ENCODE data around the gene CELA2B. TPM values are rescaled to one million over a fixed set of nuclear protein-coding genes. Genes with fewer than 3 reads are reported as not detected.
"Not testable (repeated sequence)": the region's sequence is repeated elsewhere in the genome, so short reads cannot be mapped to it uniquely, and the experiment has no call there.

Gene CELA2B
- total RNA-seq, 1 experiment from 2014 or later: not detected

DNA sequence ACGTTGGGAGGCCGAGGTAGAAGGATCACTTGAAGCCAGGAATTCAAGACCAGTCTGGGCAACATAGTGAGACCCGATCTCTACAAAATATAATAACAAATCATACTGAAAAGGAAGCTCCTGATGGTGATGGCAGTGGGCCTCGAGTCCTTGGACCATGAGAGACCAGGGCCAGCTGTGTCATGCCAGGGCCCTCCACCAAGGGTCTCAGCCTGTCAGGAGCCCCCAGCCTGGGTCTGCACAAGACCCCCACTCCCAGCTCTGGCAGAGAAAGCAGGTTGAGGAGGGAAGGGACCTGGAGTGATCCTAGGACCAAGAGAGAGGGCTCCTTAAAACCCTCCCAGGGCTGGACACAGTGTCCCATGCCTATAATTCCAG, 44.3 kb upstream of the CELA2B start:
- H3K4me1 ChIP-seq (ENCODE audit: low read length): no peaks in the 10 kb centered on the region
- H3K4me3 ChIP-seq (ENCODE audit: low read length): no peak overlapping the region
- H3K36me3 ChIP-seq (ENCODE audit: insufficient read depth, low read length): no peaks in the 10 kb centered on the region
- no peak for DNase-seq
- no peaks in the 10 kb centered on the region for H3K9me3 ChIP-seq (ENCODE audit: low read length)
- H3K27ac ChIP-seq (ENCODE audit: low read length): no peak overlapping the region
- H3K79me2 ChIP-seq (ENCODE audit: low read length): no peaks in the 10 kb centered on the region
- H3K27me3 ChIP-seq (ENCODE audit: low read length): no peaks in the 10 kb centered on the region
- H4K20me1 ChIP-seq (ENCODE audit: insufficient read depth, low read depth, low read length): peaks cover 4% of the 10 kb centered on the region; the same call in 1 of the 2 replicates
- no peak overlapping the region for H3K9ac ChIP-seq (ENCODE audit: low read length)
- no peaks in the 10 kb centered on the region for H3K9me2 ChIP-seq (replicated peaks; ENCODE audit: insufficient read depth, low read length)
- no peak overlapping the region for H3K4me2 ChIP-seq (ENCODE audit: low read depth, low read length, poor library complexity, severe bottlenecking)
- H2AFZ ChIP-seq (ENCODE audit: low read length): no peak overlapping the region

DNA sequence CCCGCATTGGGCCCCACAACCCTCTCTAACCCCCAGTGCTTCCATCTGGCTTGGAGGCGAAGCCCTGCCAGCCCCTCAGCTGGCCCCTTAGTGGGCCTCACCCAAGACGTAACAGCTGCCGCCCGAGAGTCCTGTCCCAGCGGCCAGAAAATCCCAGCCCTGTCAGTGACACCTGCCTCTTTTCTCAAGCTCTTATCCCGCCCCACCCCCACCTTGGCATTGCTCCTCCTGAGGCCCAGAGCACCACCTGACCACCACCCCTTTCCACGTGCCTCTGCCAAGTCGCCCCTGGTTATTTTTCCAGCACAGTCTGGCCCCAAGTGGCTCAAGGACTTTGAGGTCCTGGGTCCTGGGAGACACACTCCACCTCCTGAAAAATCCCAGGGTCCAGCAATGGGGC, 43.6 kb upstream of the CELA2B start:
- Histone ChIP-seq H3K9ac (ENCODE audit: low read length) (no peak overlapping the region), H3K9me2 (replicated peaks; ENCODE audit: insufficient read depth, low read length) (no peaks in the 10 kb centered on the region), H3K27me3 (ENCODE audit: low read length) (no peaks in the 10 kb centered on the region), H3K4me2 (ENCODE audit: low read depth, low read length, poor library complexity, severe bottlenecking) (no peak overlapping the region), H3K27ac (ENCODE audit: low read length) (no peak overlapping the region), H2AFZ (ENCODE audit: low read length) (no peak overlapping the region), H4K20me1 (ENCODE audit: insufficient read depth, low read depth, low read length) (peaks cover 4% of the 10 kb centered on the region; the same call in 1 of the 2 replicates), H3K4me1 (ENCODE audit: low read length) (no peaks in the 10 kb centered on the region), H3K4me3 (ENCODE audit: low read length) (no peak overlapping the region), H3K36me3 (ENCODE audit: insufficient read depth, low read length) (no peaks in the 10 kb centered on the region), H3K79me2 (ENCODE audit: low read length) (no peaks in the 10 kb centered on the region), H3K9me3 (ENCODE audit: low read length) (no peaks in the 10 kb centered on the region)
- no peak for DNase-seq

DNA sequence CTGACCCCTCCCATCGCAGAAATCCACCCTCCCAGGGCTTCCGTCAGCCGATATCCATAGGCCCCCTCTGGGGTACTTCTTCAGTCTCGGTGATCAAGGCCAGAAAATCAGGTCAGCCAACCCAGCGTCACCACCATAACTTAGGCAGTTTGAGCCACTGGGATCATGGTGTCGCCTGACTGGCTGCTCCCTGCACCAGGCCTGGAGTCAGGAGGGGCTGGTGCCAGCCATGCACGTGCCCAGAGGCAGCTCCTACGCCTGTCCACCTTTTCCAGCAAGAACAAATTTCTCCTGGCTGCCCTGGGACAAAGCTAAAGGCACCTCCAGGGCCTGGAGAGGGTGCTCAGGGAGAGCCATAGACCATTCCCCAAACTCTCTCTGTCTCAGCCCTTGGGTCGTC, 42.4 kb upstream of the CELA2B start:
- no peak for DNase-seq
- H3K4me1 ChIP-seq (ENCODE audit: low read length): no peaks in the 10 kb centered on the region
- H3K36me3 ChIP-seq (ENCODE audit: insufficient read depth, low read length): no peaks in the 10 kb centered on the region
- peaks cover 4% of the 10 kb centered on the region; the same call in 1 of the 2 replicates for H4K20me1 ChIP-seq (ENCODE audit: insufficient read depth, low read depth, low read length)
- no peaks in the 10 kb centered on the region for H3K79me2 ChIP-seq (ENCODE audit: low read length)
- H3K4me3 ChIP-seq (ENCODE audit: low read length): no peak overlapping the region
- no peaks in the 10 kb centered on the region for H3K9me3 ChIP-seq (ENCODE audit: low read length)
- H3K27me3 ChIP-seq (ENCODE audit: low read length): no peaks in the 10 kb centered on the region
- no peak overlapping the region for H3K9ac ChIP-seq (ENCODE audit: low read length)
- H3K4me2 ChIP-seq (ENCODE audit: low read depth, low read length, poor library complexity, severe bottlenecking): no peak overlapping the region
- no peak overlapping the region for H2AFZ ChIP-seq (ENCODE audit: low read length)
- H3K27ac ChIP-seq (ENCODE audit: low read length): no peak overlapping the region
- no peaks in the 10 kb centered on the region for H3K9me2 ChIP-seq (replicated peaks; ENCODE audit: insufficient read depth, low read length)

DNA sequence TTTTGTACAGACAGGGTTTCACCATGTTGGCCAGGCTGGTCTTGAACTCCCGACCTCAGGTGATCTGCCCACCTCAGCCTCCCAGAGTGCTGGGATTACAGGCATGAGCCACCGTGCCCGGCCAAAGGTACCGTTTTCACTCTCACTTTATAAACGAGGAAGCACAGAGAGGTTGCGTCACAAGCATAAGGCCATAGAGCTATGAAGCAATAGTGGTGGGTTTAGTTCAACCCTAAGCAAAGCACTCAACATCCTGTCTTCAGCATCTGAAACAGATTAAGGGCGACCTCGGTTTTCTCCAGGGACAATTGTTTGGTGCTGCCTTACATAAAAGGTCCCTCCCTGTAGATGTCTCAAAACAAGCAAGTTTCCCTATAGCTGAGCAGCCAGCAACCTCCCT, 41.2 kb upstream of the CELA2B start:
- H2AFZ ChIP-seq (ENCODE audit: low read length); H3K9ac ChIP-seq (ENCODE audit: low read length); H3K9me3 ChIP-seq (ENCODE audit: low read length); H3K27me3 ChIP-seq (ENCODE audit: low read length); H3K9me2 ChIP-seq (replicated peaks; ENCODE audit: insufficient read depth, low read length); H3K36me3 ChIP-seq (ENCODE audit: insufficient read depth, low read length); H3K79me2 ChIP-seq (ENCODE audit: low read length); H3K4me3 ChIP-seq (ENCODE audit: low read length); H3K4me2 ChIP-seq (ENCODE audit: low read depth, low read length, poor library complexity, severe bottlenecking); H3K4me1 ChIP-seq (ENCODE audit: low read length); H3K27ac ChIP-seq (ENCODE audit: low read length); H4K20me1 ChIP-seq (ENCODE audit: insufficient read depth, low read depth, low read length): not testable (repeated sequence)
- DNase-seq: peak; percentile 53

DNA sequence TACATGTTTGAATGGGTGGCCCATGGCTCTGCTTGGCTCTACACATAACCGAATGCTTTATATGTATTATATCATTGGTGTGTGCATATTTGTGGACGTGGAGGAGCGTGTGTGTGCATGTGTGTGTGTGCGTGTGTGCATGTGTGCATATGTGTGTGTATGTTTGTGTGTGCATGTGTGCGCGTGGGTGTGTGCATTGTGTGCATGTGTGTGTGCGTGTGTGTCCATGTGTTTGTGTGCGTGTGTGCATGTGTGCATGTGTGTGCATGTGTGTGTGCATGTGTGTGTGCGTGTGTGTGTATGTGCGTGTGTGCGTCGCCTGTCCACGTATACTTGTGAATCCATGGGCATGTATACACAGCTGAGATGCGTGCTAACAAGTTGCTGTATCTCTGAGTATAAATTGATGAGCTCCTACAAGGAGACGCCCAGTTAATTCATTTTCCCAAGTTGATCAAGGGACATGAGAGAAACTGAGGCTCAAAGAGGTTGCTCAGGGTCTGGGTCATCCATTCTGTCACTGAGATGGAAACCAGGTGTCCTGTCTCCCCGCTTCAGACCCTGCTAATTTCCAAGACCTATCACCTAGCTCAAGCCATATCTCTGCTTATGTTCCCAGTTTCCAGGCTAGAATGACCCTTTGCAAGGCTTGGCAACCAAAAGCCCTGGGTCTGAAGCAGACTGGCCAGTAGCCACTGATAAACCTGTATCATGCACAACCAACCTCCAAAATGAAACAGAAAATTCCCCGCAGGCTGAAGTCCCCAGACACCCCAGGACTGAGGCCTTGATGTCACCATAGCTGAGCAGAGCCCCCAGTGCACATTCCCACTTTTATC, 40.4 kb upstream of the CELA2B start:
- Histone ChIP-seq H3K9me3 (ENCODE audit: low read length) (no peaks in the 10 kb centered on the region), H3K9ac (ENCODE audit: low read length) (no peak overlapping the region), H2AFZ (ENCODE audit: low read length) (no peak overlapping the region), H3K79me2 (ENCODE audit: low read length) (no peaks in the 10 kb centered on the region), H3K36me3 (ENCODE audit: insufficient read depth, low read length) (no peaks in the 10 kb centered on the region), H3K27ac (ENCODE audit: low read length) (no peak overlapping the region), H4K20me1 (ENCODE audit: insufficient read depth, low read depth, low read length) (peaks cover 4% of the 10 kb centered on the region; the same call in 1 of the 2 replicates), H3K4me3 (ENCODE audit: low read length) (no peak overlapping the region), H3K9me2 (replicated peaks; ENCODE audit: insufficient read depth, low read length) (no peaks in the 10 kb centered on the region), H3K4me1 (ENCODE audit: low read length) (no peaks in the 10 kb centered on the region), H3K4me2 (ENCODE audit: low read depth, low read length, poor library complexity, severe bottlenecking) (no peak overlapping the region), H3K27me3 (ENCODE audit: low read length) (no peaks in the 10 kb centered on the region)
- no peak for DNase-seq

DNA sequence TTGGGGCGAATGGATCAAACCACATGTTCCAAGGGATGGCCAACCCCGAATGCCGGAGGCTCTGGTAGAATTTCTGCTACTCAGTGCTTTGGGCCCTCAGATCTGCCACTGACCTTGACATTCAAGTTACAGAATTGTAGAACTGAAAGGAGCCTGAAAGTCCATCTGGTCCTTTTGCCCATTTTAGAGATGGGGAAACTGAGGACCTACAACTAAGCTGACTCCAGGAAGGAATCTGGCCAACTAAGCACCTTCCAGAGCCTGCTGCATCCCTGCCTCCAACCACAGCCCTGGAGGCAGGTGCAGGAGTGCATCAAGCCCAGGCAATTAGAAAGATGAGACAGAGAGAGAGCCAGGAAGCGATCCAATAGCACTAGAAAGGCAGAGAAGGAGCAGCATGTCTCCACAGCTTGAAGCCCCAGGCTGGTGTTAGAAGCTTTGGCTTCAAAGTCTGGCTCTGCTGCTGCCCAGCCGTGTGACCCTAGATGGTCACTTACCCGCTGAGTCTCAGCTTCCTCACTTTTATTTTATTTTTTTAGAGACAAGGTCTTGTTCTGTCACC, 38.9 kb upstream of the CELA2B start:
- no peak overlapping the region for H3K9ac ChIP-seq (ENCODE audit: low read length)
- H3K4me1 ChIP-seq (ENCODE audit: low read length): no peaks in the 10 kb centered on the region
- no peak overlapping the region for H3K27ac ChIP-seq (ENCODE audit: low read length)
- H2AFZ ChIP-seq (ENCODE audit: low read length): no peak overlapping the region
- H3K27me3 ChIP-seq (ENCODE audit: low read length): no peaks in the 10 kb centered on the region
- DNase-seq: no peak
- no peaks in the 10 kb centered on the region for H3K36me3 ChIP-seq (ENCODE audit: insufficient read depth, low read length)
- H3K79me2 ChIP-seq (ENCODE audit: low read length): no peaks in the 10 kb centered on the region
- H3K9me3 ChIP-seq (ENCODE audit: low read length): no peaks in the 10 kb centered on the region
- no peaks in the 10 kb centered on the region for H3K9me2 ChIP-seq (replicated peaks; ENCODE audit: insufficient read depth, low read length)
- no peak overlapping the region for H3K4me3 ChIP-seq (ENCODE audit: low read length)
- no peak overlapping the region for H3K4me2 ChIP-seq (ENCODE audit: low read depth, low read length, poor library complexity, severe bottlenecking)
- H4K20me1 ChIP-seq (ENCODE audit: insufficient read depth, low read depth, low read length): no peaks in the 10 kb centered on the region

DNA sequence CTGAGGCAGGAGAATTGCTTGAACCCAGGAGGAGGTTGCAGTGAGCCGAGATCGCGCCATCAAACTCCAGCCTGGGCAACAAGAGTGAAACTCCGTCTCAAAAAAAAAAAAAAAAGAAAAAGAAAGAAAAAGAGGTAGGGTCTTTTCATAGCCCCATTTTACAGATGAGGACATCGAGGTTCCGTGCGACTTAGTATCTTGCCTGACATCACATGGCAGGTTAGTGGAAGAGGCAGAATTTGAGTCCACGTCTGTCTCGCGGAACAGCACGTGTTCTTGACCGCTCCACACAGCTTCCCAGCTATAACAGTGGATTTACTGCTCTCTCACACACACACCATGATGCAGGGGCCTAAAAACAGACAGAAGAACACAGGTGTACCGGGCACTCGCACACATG, 36.6 kb upstream of the CELA2B start:
- no peak overlapping the region for H3K4me3 ChIP-seq (ENCODE audit: low read length)
- H3K27ac ChIP-seq (ENCODE audit: low read length): no peak overlapping the region
- H3K4me2 ChIP-seq (ENCODE audit: low read depth, low read length, poor library complexity, severe bottlenecking): no peak overlapping the region
- no peaks in the 10 kb centered on the region for H3K4me1 ChIP-seq (ENCODE audit: low read length)
- no peaks in the 10 kb centered on the region for H3K27me3 ChIP-seq (ENCODE audit: low read length)
- H2AFZ ChIP-seq (ENCODE audit: low read length): no peak overlapping the region
- H3K9ac ChIP-seq (ENCODE audit: low read length): no peak overlapping the region
- H4K20me1 ChIP-seq (ENCODE audit: insufficient read depth, low read depth, low read length): no peaks in the 10 kb centered on the region
- no peaks in the 10 kb centered on the region for H3K9me2 ChIP-seq (replicated peaks; ENCODE audit: insufficient read depth, low read length)
- H3K36me3 ChIP-seq (ENCODE audit: insufficient read depth, low read length): no peaks in the 10 kb centered on the region
- no peak for DNase-seq
- no peaks in the 10 kb centered on the region for H3K79me2 ChIP-seq (ENCODE audit: low read length)
- no peaks in the 10 kb centered on the region for H3K9me3 ChIP-seq (ENCODE audit: low read length)

DNA sequence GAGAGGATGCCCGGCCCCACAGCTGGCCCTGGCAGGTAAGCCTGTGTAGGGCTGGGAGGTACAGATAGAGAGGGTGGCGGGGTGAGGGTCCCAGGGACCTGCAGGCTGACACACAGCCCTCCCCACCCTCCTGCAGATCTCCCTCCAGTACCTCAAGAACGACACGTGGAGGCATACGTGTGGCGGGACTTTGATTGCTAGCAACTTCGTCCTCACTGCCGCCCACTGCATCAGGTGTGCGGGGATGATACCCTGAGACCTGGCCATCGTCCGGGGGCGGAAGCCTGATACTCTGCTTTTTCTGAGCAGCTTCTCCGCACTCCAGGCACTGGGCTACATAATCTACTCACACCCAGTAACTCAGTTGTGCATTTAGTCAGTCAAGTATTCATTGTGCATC, 35.5 kb upstream of the CELA2B start:
- Histone ChIP-seq H4K20me1 (ENCODE audit: insufficient read depth, low read depth, low read length) (no peaks in the 10 kb centered on the region), H3K27ac (ENCODE audit: low read length) (no peak overlapping the region), H3K9me2 (replicated peaks; ENCODE audit: insufficient read depth, low read length) (no peaks in the 10 kb centered on the region), H3K4me1 (ENCODE audit: low read length) (no peaks in the 10 kb centered on the region), H2AFZ (ENCODE audit: low read length) (no peak overlapping the region), H3K4me3 (ENCODE audit: low read length) (no peak overlapping the region), H3K4me2 (ENCODE audit: low read depth, low read length, poor library complexity, severe bottlenecking) (no peak overlapping the region), H3K9ac (ENCODE audit: low read length) (no peak overlapping the region), H3K27me3 (ENCODE audit: low read length) (no peaks in the 10 kb centered on the region), H3K79me2 (ENCODE audit: low read length) (no peaks in the 10 kb centered on the region), H3K36me3 (ENCODE audit: insufficient read depth, low read length) (no peaks in the 10 kb centered on the region), H3K9me3 (ENCODE audit: low read length) (no peaks in the 10 kb centered on the region)
- no peak for DNase-seq

Measured in Karpas-422 (cell line).